HG02759 (cell line): Measurements from ENCODE around the gene FGF18.
"Not testable (repeated sequence)": the region's sequence is repeated elsewhere in the genome, so short reads cannot be mapped to it uniquely, and the experiment has no call there.

Source experiments
- ATAC-seq: cut with Tn5 transposase; IDR thresholded peaks from one replicate; pipeline ENCODE4 v1.9.1; 2021; ENCODE audit warnings: mild to moderate bottlenecking, moderate library complexity; ENCODE audit not compliant: unreplicated experiment

Gene FGF18

DNA sequence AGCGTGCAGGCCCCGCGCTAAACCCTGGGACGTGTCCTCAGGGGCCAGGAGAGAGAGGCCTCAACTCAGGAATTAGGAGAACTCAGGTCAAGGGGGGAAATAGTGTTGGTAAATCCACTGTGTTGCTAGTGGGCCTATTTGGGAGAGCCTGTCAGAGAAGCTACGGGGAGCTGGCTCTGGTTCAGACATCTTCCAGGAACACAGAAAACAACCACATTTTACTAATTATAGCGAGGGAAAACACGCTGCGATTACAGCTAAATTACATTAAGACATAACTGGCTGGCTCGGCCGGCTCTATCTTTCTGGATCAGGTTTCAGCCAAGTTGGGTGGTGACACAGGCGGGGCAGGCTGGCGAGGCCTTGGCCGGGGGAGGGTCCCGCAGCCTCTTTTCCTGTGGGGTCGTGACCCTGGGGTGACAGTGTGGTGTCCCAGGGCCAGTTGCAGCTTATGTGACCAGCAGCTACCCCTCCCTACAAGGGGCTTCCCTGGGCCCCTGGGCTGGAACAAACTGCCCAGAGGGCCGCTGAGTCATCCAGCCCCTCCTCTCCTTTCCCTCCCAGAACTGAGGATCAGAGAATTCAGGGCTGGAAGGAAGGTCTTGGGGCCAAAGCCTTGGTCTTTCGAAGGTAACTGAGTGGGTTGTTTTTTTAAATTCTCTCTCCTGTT lies 75.1 kb downstream of the FGF18 start:
- no peak for ATAC-seq

- no peak for ATAC-seq
Observed at GRCh38 chr5:171495122-171495700, 75.8 kb downstream of the FGF18 start.

- ATAC-seq = no peak
Observed at GRCh38 chr5:171496456-171496855, 77.0 kb downstream of the FGF18 start.

GRCh38 chr5:171497494-171497893 lies 78.0 kb downstream of the FGF18 start:
- ATAC-seq = not testable (repeated sequence)

DNA sequence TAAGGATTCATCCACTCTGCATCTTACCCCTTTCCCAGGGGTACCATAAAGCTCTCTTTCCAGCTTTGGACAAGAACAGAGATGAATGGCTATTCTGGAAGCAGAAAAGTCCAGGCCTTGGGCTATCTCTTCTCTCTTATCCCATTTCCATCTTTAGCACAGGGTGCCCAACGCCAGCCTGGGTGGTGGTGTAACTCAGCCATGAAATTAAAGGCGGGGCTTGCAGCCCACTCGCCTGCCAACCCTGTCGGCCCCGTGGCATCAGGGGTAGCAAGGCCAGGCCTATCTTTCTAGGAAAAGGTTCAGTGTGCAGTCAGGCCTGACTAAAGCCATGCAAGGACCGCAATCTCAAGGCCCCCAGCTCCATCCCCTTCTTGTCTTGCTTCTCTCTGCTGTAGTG lies 78.7 kb downstream of the FGF18 start:
- no peak for ATAC-seq

DNA sequence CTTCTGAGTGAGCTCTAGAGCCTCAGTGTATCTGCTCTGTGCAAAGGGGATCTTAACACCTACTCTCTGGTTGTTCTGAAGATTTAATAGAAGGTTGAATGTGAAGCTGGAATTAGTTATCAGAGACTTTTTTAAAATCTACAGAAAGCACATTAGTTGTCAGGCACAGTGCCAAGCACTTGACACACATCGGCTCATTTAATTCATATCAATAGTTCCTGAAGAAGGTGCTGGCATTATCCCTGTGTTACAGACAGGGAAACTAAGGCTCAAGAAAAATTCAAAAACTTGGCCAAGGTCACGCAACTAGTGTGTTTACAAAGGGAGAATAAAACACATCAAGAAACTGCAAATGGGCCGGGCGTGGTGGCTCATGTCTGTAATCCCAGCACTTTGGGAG lies 80.2 kb downstream of the FGF18 start:
- no peak for ATAC-seq

- ATAC-seq = no peak
Observed at GRCh38 chr5:171505473-171506043, 86.1 kb downstream of the FGF18 start.

- no peak for ATAC-seq
Observed at GRCh38 chr5:171506951-171507350, 87.5 kb downstream of the FGF18 start.
